ENCODE results near the gene LRRC57.

The LRRC57 gene

DNA sequence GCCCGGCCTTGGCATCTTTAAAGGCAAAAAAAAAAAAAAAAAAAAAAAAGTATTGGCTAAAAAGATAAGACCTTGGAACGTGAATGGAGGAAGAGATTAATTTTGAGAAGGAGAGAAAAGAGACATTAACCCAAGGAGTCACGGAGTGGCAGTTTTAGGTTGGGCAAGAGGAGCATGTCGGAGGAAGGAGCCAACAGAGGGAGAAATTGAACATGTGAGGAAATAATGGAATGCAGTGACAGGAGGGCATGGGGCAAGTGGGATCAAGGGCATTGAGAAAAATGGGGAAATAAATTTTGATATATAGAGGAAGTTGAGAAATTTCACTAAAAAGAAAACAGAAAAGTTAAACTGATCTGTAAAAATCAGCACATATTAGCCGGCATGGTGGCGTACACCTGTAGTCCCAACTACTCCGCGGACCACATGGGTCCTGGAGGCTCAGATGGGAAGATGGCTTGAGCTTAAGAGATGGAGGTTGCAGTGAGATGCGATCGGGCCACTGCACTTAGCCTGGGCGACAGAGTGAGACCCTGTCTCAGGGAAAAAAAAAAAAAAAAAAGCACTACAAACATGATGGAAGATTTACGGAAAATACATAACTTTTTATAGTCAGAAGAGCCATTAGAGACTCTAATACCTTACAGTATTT, 1.3 kb upstream of the LRRC57 start:
- no peak for DNase-seq

DNA sequence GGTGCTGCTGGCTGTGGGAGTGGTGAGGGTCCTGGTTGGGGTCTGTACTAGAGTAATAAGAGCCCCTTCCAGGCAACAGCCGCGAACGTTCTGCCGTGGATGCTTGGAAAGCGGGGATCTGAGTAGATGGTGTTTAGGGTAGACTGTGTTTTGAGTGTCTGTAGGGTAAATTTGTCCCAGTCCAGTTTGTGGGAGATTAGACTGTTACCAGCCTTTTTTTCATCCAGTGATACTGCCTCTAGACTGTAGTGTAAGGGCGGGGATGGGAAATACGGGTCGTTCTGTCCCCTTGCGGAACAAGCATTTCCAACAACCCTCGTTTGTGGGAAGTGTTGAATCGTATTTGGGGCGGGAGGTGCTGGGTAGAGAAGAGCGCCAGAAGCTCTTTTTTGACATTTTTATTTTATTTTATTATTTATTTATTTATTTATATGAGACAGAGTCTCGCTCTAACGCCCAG, 469 bp upstream of the LRRC57 start:
- no peak for DNase-seq

DNA sequence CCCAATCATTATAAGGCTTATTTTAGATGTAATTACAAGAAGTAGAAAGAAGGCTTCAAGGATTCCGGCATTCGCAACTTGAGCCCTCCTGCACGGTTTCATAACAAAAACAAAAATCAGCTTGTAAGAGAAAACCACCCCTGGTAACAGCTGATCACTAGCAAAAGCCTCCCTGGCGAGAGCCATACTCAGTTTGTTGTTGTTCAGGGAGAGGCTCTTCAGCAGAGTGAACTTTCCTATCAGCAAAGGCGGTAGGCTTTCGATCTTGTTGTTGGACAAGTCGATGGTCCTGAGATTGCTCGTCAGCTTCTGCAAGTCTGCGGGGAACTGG, 710 bp downstream of the LRRC57 start:
- DNase-seq = no peak

DNA sequence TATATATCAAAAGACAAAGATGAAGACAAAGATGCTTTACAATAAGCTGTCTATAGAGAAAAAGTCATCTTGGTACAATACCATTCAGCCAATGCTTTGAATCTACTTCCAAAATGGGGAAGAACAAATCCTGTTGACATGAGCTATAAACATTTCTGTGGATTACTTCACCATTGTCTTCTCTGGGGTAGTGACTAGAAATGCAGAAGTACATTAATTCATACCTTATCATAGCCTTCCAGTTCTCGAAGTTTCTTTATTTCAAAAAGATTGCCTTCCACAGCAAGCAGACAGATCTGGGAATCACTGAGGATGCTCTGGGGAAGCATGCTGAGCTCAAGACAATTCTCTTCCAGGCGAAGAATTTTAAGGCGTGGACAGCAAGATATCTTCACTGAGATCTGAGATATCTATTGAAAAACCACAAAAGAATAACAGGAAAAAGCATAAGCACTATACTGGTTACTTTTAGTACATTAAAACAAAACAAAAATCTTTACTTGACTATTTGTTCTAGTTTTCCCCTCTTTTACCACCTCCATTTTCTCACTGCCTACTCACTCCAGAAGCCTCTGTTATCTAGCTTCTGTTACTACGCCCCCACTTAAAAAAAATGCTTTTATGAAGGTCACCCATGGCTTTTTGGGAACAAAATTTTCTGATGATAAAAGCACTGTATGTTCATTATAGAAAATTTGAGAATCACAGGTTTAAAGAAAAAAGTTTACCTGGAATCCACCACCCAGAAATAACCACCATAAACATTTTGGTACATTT, 3.6 kb downstream of the LRRC57 start:
- DNase-seq = no peak

DNA sequence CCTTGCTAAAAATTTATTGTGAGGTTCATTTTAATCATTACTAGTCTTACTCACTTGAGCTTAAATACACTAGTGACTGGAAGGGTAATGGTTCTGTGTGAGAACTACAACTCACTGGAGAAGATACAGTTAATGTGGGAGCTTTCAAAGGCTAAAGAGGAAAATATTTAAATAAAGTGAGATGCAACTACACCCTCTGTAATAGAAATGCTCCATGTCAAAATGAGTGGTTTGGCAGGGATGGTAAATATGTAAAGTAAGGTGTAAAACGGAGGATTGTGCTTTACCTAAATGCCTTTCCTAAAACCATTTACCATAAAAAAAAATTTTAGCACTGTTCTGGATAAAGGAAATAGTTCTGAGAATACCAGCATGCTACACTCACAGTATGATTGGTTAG, 15.3 kb downstream of the LRRC57 start:
- DNase-seq = no peak

DNA sequence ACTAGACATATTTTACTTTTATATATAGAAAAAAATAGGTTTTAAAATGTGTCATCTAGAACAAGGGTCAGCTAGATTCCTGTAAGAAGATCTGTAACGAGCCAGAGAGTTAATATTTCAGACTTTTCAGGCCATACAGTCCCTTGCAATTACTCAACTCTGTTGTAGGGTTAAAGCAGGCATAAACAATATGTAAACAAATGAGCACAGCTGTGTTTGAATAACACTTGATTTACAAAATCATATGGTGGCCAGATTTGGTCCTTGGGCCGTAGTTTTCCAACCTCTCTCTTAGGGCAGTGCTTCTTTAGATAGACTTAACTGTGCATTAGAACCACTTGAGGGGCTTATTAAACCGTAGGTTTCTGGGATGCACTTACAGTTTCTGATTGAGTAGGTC, 19.6 kb downstream of the LRRC57 start:
- DNase-seq = no peak

DNA sequence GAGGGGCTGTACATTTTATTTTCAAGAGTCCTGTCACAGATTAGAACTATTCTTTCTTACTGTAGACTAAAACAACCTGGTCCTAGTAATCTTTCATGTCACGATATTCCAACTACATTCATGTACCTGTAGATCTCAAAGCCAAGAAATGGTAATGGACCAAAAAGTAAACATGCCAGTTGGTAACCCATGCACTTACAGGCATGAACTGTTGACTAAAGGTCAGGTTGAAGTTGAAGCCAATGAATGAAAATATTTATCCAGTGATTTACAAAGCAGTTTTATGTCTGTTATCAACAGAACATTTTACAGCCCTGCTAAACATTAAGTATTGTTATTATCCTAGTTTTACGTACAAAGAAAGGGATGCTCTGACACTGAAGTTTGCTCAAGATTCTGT, 25.3 kb downstream of the LRRC57 start:
- DNase-seq = no peak

DNA sequence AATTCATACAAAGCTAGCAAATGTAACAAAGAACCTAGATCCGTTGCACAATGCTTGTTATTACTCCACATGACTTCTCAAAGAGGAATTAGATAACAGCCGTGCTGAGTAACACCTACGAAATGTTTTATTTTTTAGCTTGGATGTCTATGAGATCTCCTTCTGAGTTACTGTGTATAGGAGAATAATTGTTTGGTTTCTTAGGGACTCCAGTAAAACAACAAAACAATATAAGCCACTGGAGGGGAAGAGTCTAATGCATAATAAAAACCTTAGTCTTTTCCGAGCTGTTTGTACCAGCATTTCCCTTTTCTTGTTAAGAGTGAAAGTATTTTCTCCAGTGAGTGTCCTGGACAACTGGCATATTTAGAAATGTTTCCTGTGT, 37.6 kb downstream of the LRRC57 start:
- no peak for DNase-seq

DNA sequence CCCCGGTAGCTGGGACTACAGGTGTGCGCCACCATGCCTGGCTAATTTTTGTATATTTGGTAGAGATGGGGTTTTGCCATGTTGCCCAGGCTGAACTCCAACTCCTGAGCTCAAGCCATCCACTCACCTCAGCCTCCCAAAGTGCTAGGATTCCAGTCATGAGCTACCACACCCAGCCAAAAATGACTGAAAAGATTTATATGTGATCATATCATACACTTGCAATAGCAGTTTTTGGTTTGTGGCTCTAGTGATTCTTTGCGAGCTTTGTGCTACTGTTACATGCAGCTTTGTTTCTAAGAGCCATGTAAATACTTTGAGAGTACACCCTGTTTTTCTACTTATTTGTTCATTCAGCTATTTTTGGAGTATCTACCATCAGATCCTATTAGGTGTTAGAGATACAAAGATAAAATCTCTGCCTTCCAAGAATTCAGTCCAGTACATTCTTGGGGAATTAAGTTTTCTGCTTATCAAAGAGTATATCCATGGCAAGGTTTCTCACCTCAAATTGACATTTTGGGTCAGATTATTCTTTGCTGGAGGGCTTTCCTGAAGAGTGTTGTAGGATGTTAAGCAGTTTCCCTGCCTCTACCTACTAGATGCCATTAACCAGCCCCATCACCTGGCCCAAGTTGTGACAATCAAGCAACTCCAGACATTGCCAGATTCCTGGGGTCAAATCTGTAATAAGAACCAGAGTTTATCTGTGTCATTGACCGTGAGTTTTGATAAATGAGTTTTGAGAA, 38.2 kb downstream of the LRRC57 start:
- no peak for DNase-seq

DNA sequence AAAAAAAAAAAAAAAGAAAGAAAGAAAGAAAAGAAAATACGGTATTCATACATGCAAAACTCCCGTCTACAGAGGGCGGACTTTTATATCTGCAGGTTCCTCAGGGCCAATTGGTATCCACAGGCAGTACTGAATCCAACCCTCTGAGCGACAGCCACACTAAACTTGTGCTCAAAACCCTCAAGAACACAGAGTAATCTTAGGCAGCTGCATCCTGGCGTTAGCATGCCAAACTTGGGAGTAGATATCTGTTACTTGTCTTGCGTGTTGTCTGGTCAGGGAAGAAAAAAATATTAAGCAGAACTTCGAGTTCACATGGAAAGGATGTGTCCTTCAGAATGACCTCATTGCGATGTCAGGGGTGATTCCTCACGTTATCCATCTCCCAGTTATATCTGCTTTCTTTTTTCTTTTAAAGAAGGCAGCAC, 40.3 kb downstream of the LRRC57 start:
- DNase-seq = no peak

DNA sequence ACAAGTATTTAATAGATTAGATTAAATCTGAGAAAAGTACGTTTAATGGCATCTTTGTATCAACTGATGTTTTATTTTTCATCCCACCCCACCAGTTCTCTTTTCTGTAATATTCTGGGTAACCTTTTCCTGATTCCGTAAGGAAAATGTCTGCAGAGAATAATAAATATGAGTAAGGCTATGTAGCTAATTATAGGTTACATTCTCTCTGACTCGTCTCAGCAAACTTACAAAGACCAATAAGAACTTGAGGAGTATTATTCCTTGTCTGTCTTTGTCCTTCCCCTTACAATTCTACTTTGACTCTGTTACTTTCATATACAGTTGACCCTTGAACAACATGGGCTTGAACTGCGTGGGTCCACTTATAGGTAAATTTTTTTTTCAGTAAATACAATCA, 41.1 kb downstream of the LRRC57 start:
- DNase-seq = no peak

DNA sequence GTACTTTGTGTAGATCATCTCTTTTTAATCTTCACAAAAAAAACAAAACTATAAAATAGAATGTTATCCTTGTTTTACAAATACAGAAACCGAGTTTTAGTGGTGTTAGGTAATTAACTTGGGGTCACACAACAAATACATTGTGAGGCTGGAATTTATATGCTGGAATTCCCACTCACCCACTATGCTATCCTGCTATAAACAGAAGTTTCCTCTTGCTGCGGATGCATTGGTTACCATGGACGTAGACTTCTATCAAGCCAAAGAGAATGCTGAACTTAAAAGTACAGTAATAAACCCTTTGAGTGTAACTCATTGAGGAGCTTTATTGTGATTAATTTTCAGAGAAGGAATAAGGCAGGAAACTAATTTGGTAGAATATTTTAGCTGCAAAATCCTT, 44.0 kb downstream of the LRRC57 start:
- DNase-seq = no peak

DNA sequence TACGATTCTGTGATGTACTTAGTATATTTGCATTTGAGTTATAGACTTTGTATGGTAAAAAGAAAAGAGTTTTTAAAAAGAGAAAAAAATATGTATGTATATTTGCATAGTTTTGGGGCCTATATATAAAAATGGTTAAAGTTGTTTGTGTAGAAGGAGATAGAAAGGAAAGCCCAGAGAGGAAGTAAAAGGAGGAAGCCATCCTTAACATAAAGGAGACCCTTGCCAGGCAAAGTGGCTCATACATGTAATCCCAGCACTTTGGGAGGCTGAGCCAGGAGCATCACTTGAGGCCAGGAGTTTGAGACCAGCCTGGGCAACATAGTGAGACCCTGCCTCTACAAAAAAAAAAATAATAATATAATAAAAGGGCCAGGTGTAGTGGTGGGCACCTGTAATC, 44.8 kb downstream of the LRRC57 start:
- no peak for DNase-seq

DNA sequence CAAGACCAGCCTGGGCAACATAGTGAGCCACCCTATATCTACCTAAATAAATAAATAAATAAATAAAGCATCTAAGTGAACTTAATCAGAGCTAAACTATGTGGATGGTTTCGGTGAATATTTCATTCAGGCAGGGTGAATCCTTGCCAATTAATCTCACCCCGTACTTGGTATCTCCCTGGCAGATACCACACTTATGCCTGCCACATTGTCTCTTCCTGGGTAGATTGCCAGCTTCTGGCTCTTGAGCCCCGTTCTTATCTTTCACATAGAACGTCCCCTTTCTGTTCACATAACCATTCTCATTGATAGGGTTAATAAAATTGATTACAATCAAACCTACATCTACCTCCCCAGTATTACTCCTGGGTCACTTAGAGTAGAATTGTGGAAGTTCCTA, 46.1 kb downstream of the LRRC57 start:
- DNase-seq = no peak

DNA sequence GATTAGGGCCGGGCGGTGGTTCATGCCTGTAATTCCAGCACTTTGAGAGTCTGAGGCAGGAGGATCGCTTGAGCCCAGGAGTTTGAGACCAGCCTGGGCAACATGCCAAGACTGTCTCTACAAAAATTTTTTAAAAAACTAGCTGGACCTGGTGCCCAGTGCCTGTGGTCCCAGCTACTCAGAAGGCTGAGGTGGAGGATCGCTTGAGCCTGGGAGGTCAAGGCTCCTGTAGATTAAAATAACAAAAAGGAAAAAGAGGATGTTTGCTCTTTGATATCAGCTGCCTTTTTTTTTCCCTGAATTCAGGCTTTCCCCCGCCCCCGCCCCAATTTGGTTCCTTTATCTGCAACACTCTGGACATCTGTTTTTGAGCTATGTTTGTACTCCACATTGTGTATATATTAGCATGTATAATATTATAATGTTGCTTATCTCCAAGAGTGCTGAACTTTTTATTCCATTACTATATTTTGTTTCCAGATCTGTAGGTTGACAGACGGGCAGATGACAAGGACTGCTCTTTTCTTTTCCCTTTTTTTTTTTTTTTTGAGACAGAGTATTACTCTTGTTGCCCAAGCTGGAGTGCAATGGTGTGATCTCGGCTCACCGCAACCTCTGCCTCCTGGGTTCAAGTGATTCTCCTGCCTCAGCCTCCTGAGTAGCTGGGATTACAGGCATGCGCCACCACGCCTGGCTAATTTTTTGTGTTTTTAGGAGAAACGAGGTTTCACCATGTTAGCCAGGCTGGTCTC, 48.6 kb downstream of the LRRC57 start:
- no peak for DNase-seq

DNA sequence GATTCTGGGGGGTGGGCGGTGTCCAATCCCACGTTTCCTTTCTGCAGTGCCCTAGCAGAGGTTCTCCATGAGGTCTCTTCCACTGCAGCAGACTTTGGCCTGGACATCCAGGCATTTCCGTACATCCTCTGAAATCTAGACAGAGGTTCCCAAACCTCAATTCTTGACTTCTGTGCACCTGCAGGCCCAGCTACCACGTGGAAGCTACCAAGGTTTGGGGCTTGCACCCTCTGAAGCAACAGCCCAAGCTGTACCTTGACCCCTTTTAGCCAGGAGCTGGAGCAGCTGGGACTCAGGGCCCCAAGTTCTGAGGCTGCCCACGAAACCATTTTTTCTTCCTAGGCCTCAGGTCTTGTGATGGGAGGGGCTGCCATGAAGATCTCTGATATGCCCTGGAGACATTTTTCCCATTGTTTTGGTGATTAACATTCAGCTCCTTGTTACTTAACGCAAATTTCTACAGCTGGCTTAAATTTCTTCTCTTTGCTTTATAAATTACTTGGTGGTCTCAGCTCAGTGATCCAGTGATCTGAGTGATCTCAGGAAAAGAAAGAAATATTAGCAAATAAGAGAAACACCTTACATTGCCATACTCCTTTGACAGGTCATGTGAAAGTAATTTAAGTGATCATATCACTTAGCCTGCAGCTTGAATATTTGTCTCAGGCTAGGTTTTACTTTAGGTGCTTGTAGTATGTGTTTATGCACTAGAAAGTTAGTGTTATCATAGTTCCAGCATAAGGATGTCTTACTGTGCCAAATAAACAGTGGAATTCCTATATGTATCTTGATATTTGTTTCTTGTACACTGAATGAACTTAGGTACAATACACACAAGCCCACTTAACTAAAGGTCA, 50.2 kb downstream of the LRRC57 start:
- no peak for DNase-seq

DNA sequence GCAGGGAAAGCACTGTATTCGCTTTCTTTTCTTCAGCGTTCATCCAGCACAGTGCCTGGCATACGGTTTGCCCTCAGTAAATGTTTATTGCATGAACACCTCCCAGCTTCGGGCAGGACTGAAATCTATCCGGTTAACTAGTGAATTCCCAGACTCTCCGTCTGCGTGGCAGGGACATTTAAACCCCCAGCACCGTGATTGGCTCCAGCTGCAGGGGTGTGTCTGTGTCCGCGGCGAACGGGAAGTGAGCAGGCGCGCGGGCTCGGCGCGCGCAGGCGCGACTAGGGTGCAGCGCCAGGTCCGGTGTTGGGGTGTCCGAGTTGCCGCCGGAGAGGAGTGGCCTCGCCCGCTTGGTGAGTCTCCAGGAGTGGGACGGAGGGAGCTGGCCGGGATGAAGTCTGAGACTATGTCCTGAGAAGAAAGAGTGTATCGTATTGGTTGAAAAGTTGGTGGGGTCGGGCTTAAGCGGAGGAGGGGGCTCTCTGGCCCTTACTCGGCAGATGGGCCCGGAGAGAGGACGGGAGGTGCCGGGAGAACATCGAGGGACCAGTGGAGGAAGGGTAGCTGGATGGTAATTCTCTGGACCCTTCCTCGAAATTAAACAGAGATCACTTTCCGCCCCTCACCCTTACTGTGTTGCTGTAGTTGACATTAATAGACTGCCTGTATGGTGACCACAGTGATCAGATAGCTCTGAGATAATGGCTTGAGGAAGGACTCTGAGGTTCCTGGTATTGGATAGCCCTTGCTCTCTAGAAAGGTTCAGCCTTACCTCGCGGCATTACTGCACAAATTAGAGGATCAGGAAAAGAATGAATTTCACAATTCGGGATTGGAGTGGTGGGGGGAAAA, 53.0 kb downstream of the LRRC57 start, which contains the start of gene SNAP23:
SNAP23 (plus strand) TSS at position 274 of the 852 bp plus-strand sequence. CDS start 16,213 bp downstream, outside the sequence.
- peak; percentile 86 for DNase-seq

DNA sequence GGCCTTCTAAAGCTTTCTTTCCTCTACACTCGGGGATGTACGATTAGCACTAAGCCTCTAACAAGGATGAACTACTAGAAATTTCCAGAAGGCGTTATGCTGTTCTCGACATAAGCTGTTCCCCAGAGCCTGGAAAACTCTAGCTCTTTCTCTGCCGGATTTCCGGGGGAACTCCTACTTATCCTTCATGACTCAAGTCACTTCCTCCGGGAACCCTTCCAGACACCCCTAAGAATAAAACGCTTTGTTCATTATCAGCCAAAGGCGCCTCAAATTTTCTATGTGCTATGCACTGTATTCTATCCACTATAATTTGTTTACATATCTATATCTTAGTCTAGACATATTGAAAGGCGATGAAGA, 53.6 kb downstream of the LRRC57 start:
- no peak for DNase-seq

DNA sequence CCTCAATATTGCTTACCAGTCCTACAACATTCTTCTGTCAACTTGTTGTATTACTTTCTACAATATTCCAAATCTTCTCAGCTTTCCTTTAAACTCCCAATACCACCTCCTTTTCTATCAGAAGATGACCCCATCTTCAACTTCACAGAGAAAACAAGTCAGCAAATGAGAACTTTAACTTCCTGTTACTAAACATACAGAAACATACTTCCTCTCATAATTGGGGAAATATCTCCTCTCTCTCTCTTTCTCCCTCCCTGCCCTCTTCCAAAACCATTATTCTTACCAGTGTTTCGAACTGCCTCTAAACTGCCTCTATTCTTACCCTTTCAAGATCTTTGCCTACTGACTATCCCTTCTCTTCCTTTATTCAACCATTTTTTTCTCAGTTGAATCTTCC, 54.9 kb downstream of the LRRC57 start:
- no peak for DNase-seq

DNA sequence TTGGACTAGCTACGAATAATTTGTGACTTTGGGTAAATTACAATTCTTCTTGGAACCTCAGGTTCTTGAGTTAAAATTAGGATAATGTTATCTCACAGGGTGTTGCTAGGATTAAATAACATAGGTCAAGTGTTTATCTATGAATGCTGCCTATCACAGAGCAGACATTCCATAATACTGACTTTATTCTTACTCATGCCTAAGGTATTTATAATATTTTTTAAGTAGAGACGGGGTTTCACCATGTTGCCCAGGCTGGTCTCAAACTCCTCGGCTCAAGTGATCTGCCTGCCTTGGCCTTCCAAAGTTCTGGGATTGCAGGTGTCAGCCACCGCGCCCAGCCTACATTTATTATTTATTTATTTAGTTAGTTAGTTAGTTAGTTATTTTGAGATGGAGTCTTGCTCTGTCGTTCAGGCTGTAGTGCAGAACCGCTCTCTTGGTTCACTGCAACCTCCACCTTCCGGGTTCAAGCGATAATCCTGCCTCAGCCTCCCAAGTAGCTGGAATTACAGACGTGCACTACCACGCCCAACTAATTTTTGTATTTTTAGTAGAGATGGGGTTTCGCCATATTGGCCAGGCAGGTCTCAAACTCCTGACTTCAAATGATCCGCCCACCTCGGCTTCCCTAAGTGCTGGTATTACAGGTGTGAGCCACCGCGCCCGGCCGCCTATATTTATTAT, 56.9 kb downstream of the LRRC57 start:
- no peak for DNase-seq
